Activated CD8-positive, alpha-beta T cell treated with anti-CD3 and anti-CD28 coated beads for 36 hours (primary cell): ENCODE data around the gene KCNAB1. TPM values are rescaled to one million over a fixed set of nuclear protein-coding genes. Genes with fewer than 3 reads are reported as not detected.

Experiments used
- ATAC-seq: fragments of 200-7000 bp; cut with Tn5 transposase; one replicate; pipeline ENCODE4 v1.10.0; 2021; ENCODE audit warnings: mild to moderate bottlenecking, moderate library complexity
- CTCF ChIA-PET: fragments of 350-600 bp; sonication (Branson Sonifier 250); formaldehyde crosslinking; loops from one replicate; lab custom pipeline; 2021; ENCODE audit warnings: antibody characterized with exemption; lab: Charles Lee
- POLR2A ChIA-PET: fragments of 350-600 bp; sonication (Branson Sonifier 250); formaldehyde crosslinking; loops from one replicate; lab custom pipeline; 2021; ENCODE audit warnings: antibody characterized with exemption; lab: Charles Lee
- DNase-seq: peaks from one replicate; pipeline ENCODE4 v3.0.0-alpha.2; 2020
- H3K27ac Mint-ChIP-seq: one replicate; pipeline ENCODE4 v1.8.0; 2021; ENCODE audit warnings: mild to moderate bottlenecking, mixed read lengths
- H3K27me3 Mint-ChIP-seq: one replicate; pipeline ENCODE4 v1.8.0; 2021; ENCODE audit warnings: mixed read lengths
- H3K36me3 Mint-ChIP-seq: one replicate; pipeline ENCODE4 v1.8.0; 2021; ENCODE audit warnings: low read depth, mixed read lengths
- H3K4me1 Mint-ChIP-seq: one replicate; pipeline ENCODE4 v1.8.0; 2021; ENCODE audit warnings: low read depth, mixed read lengths
- H3K4me3 Mint-ChIP-seq: one replicate; pipeline ENCODE4 v1.8.0; 2021; ENCODE audit warnings: mild to moderate bottlenecking, moderate library complexity, mixed read lengths
- H3K9me3 Mint-ChIP-seq: one replicate; pipeline ENCODE4 v1.8.0; 2021; ENCODE audit warnings: mixed read lengths
- intact Hi-C: fragments of 100-400 bp; cut with micrococcal nuclease; formaldehyde crosslinking; loops from one replicate; pipeline ENCODE4 v1.10.0; 2022
- total RNA-seq, 2 experiments: library from RNA; stranded (reverse); gene quantifications; one replicate each; pipeline ENCODE4 v1.2.3, GENCODE V29; 2021
- TF ChIP-seq, protein P1 (sequence below): fragments of 200-600 bp; IDR thresholded peaks from one replicate; pipeline ENCODE4 v1.8.0; 2022; ENCODE audit warnings: antibody characterized with exemption, mild to moderate bottlenecking

Gene KCNAB1
- total RNA-seq, 2 experiments from 2014 or later: not detected

DNA sequence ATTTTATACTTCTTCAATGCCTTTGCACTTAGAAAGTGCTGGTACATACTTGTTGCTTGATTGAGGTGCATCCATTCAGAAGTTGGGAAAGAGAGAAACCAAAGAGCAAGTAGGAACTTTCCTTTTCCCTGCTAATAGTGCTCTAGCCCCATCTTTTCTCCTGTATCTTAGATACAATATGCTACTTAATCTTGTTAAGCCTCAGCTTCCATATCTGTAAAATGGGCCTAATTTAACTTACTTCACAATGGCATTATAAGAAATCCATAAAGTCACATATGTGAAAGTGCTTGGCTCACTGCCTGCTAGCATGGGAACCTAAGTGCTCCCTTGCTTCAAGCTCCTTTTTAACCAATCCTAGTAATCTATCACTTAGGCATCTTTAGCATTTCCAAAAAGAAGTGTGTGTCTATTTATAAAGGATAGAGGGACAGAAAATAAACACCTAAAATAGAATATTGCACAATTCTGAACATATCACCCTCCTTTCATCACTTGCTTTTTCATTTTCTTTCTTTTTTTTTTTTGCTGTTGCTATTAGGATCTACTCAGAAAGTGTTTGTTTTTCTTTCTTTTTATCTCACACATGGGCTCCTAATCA, 28.1 kb downstream of the KCNAB1 start:
- POLR2A ChIA-PET: no interaction called here
- no peaks in the 10 kb centered on the region for H3K9me3 Mint-ChIP-seq
- intact Hi-C loops: no loop called here
- TF ChIP-seq, protein P1, sequence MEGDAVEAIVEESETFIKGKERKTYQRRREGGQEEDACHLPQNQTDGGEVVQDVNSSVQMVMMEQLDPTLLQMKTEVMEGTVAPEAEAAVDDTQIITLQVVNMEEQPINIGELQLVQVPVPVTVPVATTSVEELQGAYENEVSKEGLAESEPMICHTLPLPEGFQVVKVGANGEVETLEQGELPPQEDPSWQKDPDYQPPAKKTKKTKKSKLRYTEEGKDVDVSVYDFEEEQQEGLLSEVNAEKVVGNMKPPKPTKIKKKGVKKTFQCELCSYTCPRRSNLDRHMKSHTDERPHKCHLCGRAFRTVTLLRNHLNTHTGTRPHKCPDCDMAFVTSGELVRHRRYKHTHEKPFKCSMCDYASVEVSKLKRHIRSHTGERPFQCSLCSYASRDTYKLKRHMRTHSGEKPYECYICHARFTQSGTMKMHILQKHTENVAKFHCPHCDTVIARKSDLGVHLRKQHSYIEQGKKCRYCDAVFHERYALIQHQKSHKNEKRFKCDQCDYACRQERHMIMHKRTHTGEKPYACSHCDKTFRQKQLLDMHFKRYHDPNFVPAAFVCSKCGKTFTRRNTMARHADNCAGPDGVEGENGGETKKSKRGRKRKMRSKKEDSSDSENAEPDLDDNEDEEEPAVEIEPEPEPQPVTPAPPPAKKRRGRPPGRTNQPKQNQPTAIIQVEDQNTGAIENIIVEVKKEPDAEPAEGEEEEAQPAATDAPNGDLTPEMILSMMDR: no peak
- H3K27ac Mint-ChIP-seq: no peak overlapping the region
- peaks cover 7% of the 10 kb centered on the region for H3K4me1 Mint-ChIP-seq
- H3K27me3 Mint-ChIP-seq: peaks cover 12% of the 10 kb centered on the region
- ATAC-seq: no peak
- no peak overlapping the region for H3K4me3 Mint-ChIP-seq
- no peaks in the 10 kb centered on the region for H3K36me3 Mint-ChIP-seq
- no peak for DNase-seq
- CTCF ChIA-PET: interaction anchor here (0.8 to 7.2 kb wide), 8 partner anchors 9 to 369 kb away, joined by 3 to 99 read pairs (median 4); no protein-coding TSS in a partner anchor

DNA sequence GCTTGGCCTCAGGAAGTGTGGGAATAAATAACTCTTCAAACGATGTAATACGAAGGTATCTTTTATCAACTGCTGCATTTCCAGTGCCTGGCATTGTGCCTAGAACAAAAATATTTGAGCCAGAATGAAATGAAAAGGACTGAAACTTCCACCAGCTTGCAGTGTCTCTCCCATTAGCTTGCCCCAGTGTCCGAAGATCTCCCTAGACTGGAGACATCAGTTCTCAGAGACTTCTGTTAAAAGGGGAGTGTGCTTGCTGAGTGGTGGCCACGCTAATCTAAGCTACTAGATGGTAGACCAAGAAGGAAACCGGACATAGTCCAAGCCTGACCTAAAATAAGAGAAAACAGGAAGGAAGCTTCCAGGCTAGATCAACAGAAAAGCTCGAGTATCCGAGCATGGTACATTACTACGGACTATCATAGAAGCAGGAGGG, 28.6 kb downstream of the KCNAB1 start:
- H3K36me3 Mint-ChIP-seq: no peaks in the 10 kb centered on the region
- DNase-seq (no peak), ATAC-seq (no peak)
- peaks cover 12% of the 10 kb centered on the region for H3K27me3 Mint-ChIP-seq
- no peak overlapping the region for H3K27ac Mint-ChIP-seq
- intact Hi-C loops: no loop called here
- TF ChIP-seq, protein P1: no peak
- no peak overlapping the region for H3K4me3 Mint-ChIP-seq
- ChIA-PET CTCF (interaction anchor here (0.8 to 7.2 kb wide), 15 partner anchors 10 to 988 kb away, joined by 3 to 99 read pairs (median 4); partner anchors contain the start of gene C3orf33), POLR2A (no interaction called here)
- no peaks in the 10 kb centered on the region for H3K9me3 Mint-ChIP-seq
- H3K4me1 Mint-ChIP-seq: peaks cover 7% of the 10 kb centered on the region

DNA sequence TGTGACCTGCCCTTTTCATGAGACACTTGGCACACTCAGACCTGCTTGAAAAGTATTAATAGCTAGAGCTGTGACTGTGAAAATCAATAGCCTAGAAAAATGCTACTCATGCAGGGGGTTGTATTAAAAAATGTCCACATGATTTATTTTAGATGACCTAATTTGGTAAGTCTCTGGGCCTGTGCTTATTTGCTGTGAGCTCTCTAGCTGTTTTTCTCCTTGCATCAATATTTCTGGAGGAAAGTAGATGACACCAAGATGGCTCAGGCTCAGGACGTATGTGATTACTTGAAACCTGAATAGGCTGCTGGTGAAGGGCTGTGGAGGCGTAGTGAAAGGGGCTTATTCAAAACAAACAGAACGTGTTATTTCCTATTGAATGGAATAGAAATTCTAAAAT, 29.5 kb downstream of the KCNAB1 start:
- Mint-ChIP-seq H3K27ac (no peak overlapping the region), H3K36me3 (no peaks in the 10 kb centered on the region), H3K4me1 (peaks cover 7% of the 10 kb centered on the region), H3K4me3 (no peak overlapping the region), H3K9me3 (no peaks in the 10 kb centered on the region), H3K27me3 (peaks cover 4% of the 10 kb centered on the region)
- no peak for ATAC-seq
- intact Hi-C loops: loop anchor here (5.0 to 10.0 kb wide), 2 partner anchors 232 to 935 kb away; no protein-coding TSS in a partner anchor
- TF ChIP-seq, protein P1: no peak
- CTCF ChIA-PET: interaction anchor here (0.9 to 7.2 kb wide), 25 partner anchors 9 to 987 kb away, joined by 3 to 99 read pairs (median 4); partner anchors contain the start of gene C3orf33
- POLR2A ChIA-PET: interaction anchor here (1.0 kb wide), 1 partner anchor 987 kb away, joined by 3 read pairs; no protein-coding TSS in a partner anchor
- no peak for DNase-seq

DNA sequence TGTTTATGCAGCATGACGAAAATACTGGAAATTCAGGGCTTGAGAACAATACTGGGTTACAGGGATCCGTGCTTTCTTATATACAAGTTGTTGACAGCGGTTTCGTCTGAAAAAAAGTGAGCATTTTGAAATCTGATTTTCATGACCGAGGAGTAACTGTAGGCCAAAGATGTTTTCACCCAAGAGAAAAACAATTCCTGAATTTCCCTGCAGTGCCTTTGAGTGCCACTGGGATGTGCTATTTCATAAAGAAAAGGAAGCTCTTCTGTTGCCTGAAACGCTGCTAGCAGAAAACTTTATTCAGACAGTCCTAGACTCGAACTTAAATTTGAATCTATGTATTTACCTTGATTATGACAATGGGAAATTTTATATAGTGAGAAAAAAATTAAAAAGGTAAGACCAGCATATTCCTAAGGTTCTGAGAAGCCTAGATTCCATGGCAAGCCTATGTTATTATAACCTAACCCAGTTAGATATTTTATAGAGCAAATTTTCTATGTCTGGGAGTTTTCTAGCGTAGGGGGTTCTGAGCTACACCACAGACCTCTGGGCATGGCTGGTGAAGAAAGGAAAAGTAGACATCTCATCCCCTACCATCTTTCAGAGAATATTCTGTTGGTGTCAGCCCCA, 30.2 kb downstream of the KCNAB1 start:
- H3K36me3 Mint-ChIP-seq: no peaks in the 10 kb centered on the region
- ATAC-seq (peak; percentile 47), DNase-seq (peak; percentile 35)
- TF ChIP-seq, protein P1: peak; percentile 87
- peaks cover 7% of the 10 kb centered on the region for H3K4me1 Mint-ChIP-seq
- H3K4me3 Mint-ChIP-seq: no peak overlapping the region
- H3K27ac Mint-ChIP-seq: no peak overlapping the region
- no peaks in the 10 kb centered on the region for H3K9me3 Mint-ChIP-seq
- H3K27me3 Mint-ChIP-seq: no peaks in the 10 kb centered on the region
- ChIA-PET POLR2A (interaction anchor here (0.6 to 1.0 kb wide), 2 partner anchors 58 to 987 kb away, joined by 3 read pairs; no protein-coding TSS in a partner anchor), CTCF (interaction anchor here (0.7 to 7.2 kb wide), 31 partner anchors 8 to 987 kb away, joined by 3 to 99 read pairs (median 4); no protein-coding TSS in a partner anchor)
- intact Hi-C loops: loop anchor here (1.0 to 10.0 kb wide), 3 partner anchors 232 to 934 kb away; no protein-coding TSS in a partner anchor
